A673 (cell line): ENCODE results near the gene SLC22A4. TPM values are rescaled to one million over a fixed set of nuclear protein-coding genes. Genes with fewer than 3 reads are reported as not detected.
A peak's percentile ranks its signal among the peaks of the same experiment; 100 is the strongest.

Experiments used
- BruUV-seq: library from RNA; stranded (reverse); fragments of 400-500 nt; replicated peaks from 2 replicates; lab custom pipeline; 2021; lab: Mats Ljungman, UMichigan
- CTCF ChIA-PET: fragments of 300-600 bp; sonication (Branson Sonifier 250); formaldehyde crosslinking; loops from one replicate; lab custom pipeline; 2022; ENCODE audit warnings: antibody characterized with exemption; lab: Charles Lee
- POLR2A ChIA-PET: fragments of 300-600 bp; sonication (Branson Sonifier 250); formaldehyde crosslinking; loops from one replicate; lab custom pipeline; 2022; ENCODE audit warnings: antibody characterized with exemption; ENCODE audit not compliant: low non-redundant PET; lab: Charles Lee
- DNase-seq: peaks from one replicate; pipeline ENCODE4 v3.0.0-alpha.2; 2015; ENCODE audit warnings: low spot score
- H3K27ac ChIP-seq: fragments of 200-600 bp; sonication (generic); 2 replicates; pipeline ENCODE4 v1.5.1; 2016; ENCODE audit warnings: mixed run types, low read depth, mild to moderate bottlenecking, mixed read lengths, antibody characterized with exemption, low read length; ENCODE audit not compliant: poor library complexity, severe bottlenecking
- H3K27me3 ChIP-seq: fragments of 200-600 bp; sonication (generic); replicated peaks from 2 replicates; pipeline ENCODE4 v1.6.1; 2017; ENCODE audit warnings: mixed run types, low read depth, mild to moderate bottlenecking, mixed read lengths, antibody characterized with exemption, low read length; ENCODE audit not compliant: insufficient read depth, poor library complexity
- H3K36me3 ChIP-seq: fragments of 200-600 bp; sonication (generic); 2 replicates; pipeline ENCODE4 v1.6.1; 2016; ENCODE audit warnings: mixed run types, mild to moderate bottlenecking, mixed read lengths, antibody characterized with exemption, low read length; ENCODE audit not compliant: insufficient read depth, poor library complexity, severe bottlenecking
- H3K4me1 ChIP-seq: fragments of 200-600 bp; sonication (generic); 2 replicates; pipeline ENCODE4 v1.6.1; 2017; ENCODE audit warnings: mixed run types, mild to moderate bottlenecking, mixed read lengths, antibody characterized with exemption, low read length; ENCODE audit not compliant: insufficient read depth, poor library complexity, severe bottlenecking
- H3K4me3 ChIP-seq: fragments of 200-600 bp; sonication (generic); 2 replicates; pipeline ENCODE4 v1.5.1; 2016; ENCODE audit warnings: low read depth, mixed run types, mild to moderate bottlenecking, mixed read lengths, low read length; ENCODE audit not compliant: poor library complexity, severe bottlenecking
- H3K9me3 ChIP-seq: fragments of 200-600 bp; sonication (generic); 2 replicates; pipeline ENCODE4 v1.6.1; 2016; ENCODE audit warnings: mixed run types, low read depth, mild to moderate bottlenecking, mixed read lengths, antibody characterized with exemption, low read length; ENCODE audit not compliant: poor library complexity, severe bottlenecking
- CTCF ChIP-seq: fragments of 300-800, 200-600 bp; sonication (generic); conservative IDR thresholded peaks from 2 replicates; pipeline ENCODE4 v1.5.1; 2017; ENCODE audit warnings: low read depth, mild to moderate bottlenecking, antibody characterized with exemption, low read length, moderate library complexity, mixed read lengths
- EZH2 ChIP-seq: fragments of 200-600 bp; sonication (generic); IDR thresholded peaks from 2 replicates; pipeline ENCODE4 v1.6.1; 2017; ENCODE audit warnings: borderline replicate concordance, low read depth, mild to moderate bottlenecking, mixed read lengths, antibody characterized with exemption, low read length; ENCODE audit not compliant: poor library complexity, severe bottlenecking
- intact Hi-C: fragments of 100-400 bp; cut with micrococcal nuclease; formaldehyde crosslinking; loops from one replicate; pipeline ENCODE4 v1.10.0; 2022; ENCODE audit not compliant: unreplicated experiment
- total RNA-seq: library from RNA; stranded (reverse); gene quantifications from 2 replicates; pipeline ENCODE4 v1.2.3, GENCODE V29; 2021

The SLC22A4 gene
- total RNA-seq, 1 experiment from 2014 or later = 0.99 TPM

- no peaks in the 10 kb centered on the region for H3K36me3 ChIP-seq
- intact Hi-C loops = loop anchor here (5.0 kb wide), 1 partner anchor 97 kb away; the partner anchor contains the start of gene SLC22A5
- ChIA-PET POLR2A (no interaction called here), CTCF (no interaction called here)
- no peaks in the 10 kb centered on the region for H3K9me3 ChIP-seq
- H3K4me3 ChIP-seq = no peak overlapping the region
- no TSS peak for BruUV-seq
- TF ChIP-seq EZH2 (no peak), CTCF (no peak)
- no peaks in the 10 kb centered on the region for H3K4me1 ChIP-seq
- DNase-seq = no peak
- H3K27ac ChIP-seq = no peak overlapping the region
- no peaks in the 10 kb centered on the region for H3K27me3 ChIP-seq
Observed at GRCh38 chr5:132270706-132271105, 23.5 kb upstream of the SLC22A4 start.

- DNase-seq = no peak
- intact Hi-C loops = loop anchor here (2.0 to 5.0 kb wide), 2 partner anchors 96 to 229 kb away; partner anchors contain the start of gene SLC22A5
- TF ChIP-seq EZH2 = no peak
- TF ChIP-seq CTCF = no peak
- no TSS peak for BruUV-seq
- Histone ChIP-seq H3K4me3 (no peak overlapping the region), H3K36me3 (no peaks in the 10 kb centered on the region), H3K27me3 (no peaks in the 10 kb centered on the region), H3K27ac (no peak overlapping the region), H3K4me1 (no peaks in the 10 kb centered on the region), H3K9me3 (no peaks in the 10 kb centered on the region)
- ChIA-PET POLR2A (interaction anchor here (0.8 kb wide), 1 partner anchor 229 kb away, joined by 5 read pairs; no protein-coding TSS in a partner anchor), CTCF (interaction anchor here (0.5 to 1.4 kb wide), 3 partner anchors 11 to 146 kb away, joined by 3 to 7 read pairs (median 5); partner anchors contain the start of gene SLC22A5)
Observed at GRCh38 chr5:132271251-132272246, 22.6 kb upstream of the SLC22A4 start.

DNA sequence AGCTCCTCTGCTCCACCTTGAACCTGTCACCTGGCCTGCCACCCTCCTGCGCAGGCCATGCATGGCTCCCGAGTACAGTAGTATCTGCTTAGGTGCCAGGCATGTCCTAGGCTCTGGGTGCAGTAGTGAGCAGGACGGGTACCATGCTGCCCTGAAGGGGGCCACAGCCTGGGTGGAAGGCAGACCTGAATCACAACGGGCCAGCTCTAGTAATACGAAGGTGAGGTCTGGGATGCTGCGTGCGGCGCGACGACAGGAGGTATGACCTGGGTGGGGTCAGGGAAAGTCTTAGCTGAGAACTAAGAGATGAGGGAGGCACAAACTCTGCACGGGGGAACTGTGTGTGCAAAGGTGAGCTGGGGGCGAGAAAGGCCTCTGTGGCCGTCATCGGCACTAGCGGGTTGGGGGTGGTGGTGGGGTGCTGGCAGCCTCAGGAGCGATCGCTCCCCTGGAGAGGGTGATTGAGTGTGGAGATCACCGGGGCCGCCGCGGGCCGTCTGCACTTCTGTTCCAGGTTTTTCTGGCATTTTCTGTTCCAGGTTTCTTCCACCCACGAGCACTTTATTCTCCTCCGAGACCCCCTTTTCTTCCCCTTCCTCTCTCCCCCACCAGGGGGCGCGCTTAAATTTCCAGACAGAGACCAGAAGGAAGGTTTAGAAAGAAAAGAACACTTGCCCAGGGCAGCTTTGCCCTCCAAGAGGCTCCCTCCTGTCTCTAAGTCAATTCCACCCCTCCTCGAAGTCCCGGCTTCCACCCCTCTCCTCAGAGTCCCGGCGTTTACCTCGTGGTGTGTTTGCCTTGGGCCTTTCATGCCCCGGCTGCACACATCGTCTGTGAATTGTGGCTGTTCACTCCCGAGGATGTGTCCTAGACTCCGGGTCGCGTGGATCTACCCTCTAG, 21.6 kb upstream of the SLC22A4 start:
- CTCF ChIA-PET = interaction anchor here (0.5 to 1.5 kb wide), 4 partner anchors 12 to 229 kb away, joined by 3 to 7 read pairs (median 6); partner anchors contain the start of gene SLC22A5
- H3K9me3 ChIP-seq = no peaks in the 10 kb centered on the region
- no peak overlapping the region for H3K27ac ChIP-seq
- intact Hi-C loops = loop anchor here (2.0 to 5.0 kb wide), 2 partner anchors 95 to 228 kb away; partner anchors contain the start of gene SLC22A5
- POLR2A ChIA-PET = interaction anchor here (0.6 to 0.8 kb wide), 2 partner anchors 148 to 228 kb away, joined by 3 to 5 read pairs; no protein-coding TSS in a partner anchor
- BruUV-seq = no TSS peak
- H3K36me3 ChIP-seq = no peaks in the 10 kb centered on the region
- no peaks in the 10 kb centered on the region for H3K4me1 ChIP-seq
- H3K27me3 ChIP-seq = no peaks in the 10 kb centered on the region
- peak; percentile 83 for DNase-seq
- no peak for TF ChIP-seq EZH2
- peak; percentile 87 for TF ChIP-seq CTCF
- H3K4me3 ChIP-seq = no peak overlapping the region
